HepG2 (cell line): ENCODE measurements around the gene MED13L. TPM values are rescaled to one million over a fixed set of nuclear protein-coding genes. Genes with fewer than 3 reads are reported as not detected.
A peak's percentile ranks its signal among the peaks of the same experiment; 100 is the strongest.

Source experiments
- ATAC-seq: fragments of 200-7000 bp; cut with Tn5 transposase; 3 replicates; pipeline ENCODE4 v1.9.1; 2020; ENCODE audit warnings: mild to moderate bottlenecking, moderate library complexity
- BruUV-seq: library from RNA; stranded (reverse); fragments of 400-500 nt; replicated peaks from 2 replicates; lab custom pipeline; 2021; lab: Mats Ljungman, UMichigan
- CTCF ChIA-PET: fragments of 300-600 bp; formaldehyde crosslinking; extraction: SDS; loops from one replicate; lab custom pipeline; 2021; ENCODE audit warnings: low total read pairs, inconsistent platforms, low intra/inter-chr PET ratio; lab: Yijun Ruan, JAX
- POLR2A ChIA-PET: fragments of 350-600 bp; sonication (Branson Sonifier 250); formaldehyde crosslinking; loops from one replicate; lab custom pipeline; 2020; ENCODE audit warnings: antibody characterized with exemption, inconsistent platforms; lab: Yijun Ruan, JAX
- DNase-seq: peaks from one replicate; pipeline ENCODE4 v3.0.0-alpha.2; 2015; ENCODE audit warnings: low spot score
- FAIRE-seq: peaks from 3 replicates; lab custom pipeline; 2011; peaks lifted over from hg19 to GRCh38; lab: Jason Lieb, UNC
- H2AFZ ChIP-seq: one replicate; pipeline ENCODE4 v1.6.1; 2011; ENCODE audit warnings: low read length, inconsistent platforms
- H3K27ac ChIP-seq: fragments of 300-600 bp; 3 replicates; pipeline ENCODE4 v1.8.0; 2011; ENCODE audit warnings: mixed run types, mild to moderate bottlenecking, mixed read lengths, low read length, inconsistent platforms; ENCODE audit not compliant: insufficient read depth; ENCODE audit errors: extremely low read length
- H3K27me3 ChIP-seq, 2 experiments: fragments of 200-600 bp in 1 of 2; 2 replicates in 1 of 2; 3 replicates in 1 of 2; pipeline versions ENCODE4 v1.6.0 to v1.8.0; 2011; ENCODE audit warnings: low read length in 2 of 2, mild to moderate bottlenecking in 2 of 2, moderate library complexity in 2 of 2, inconsistent platforms in 1 of 2; ENCODE audit not compliant: insufficient read depth in 2 of 2, control insufficient read depth in 1 of 2
- H3K36me3 ChIP-seq, 2 experiments: fragments of 200-600 bp in 1 of 2; replicated peaks in 1 of 2; 2 replicates in 1 of 2; 3 replicates in 1 of 2; pipeline versions ENCODE4 v1.5.1 to v1.8.0; 2011; ENCODE audit warnings: low read length in 2 of 2, inconsistent platforms in 1 of 2; ENCODE audit not compliant: insufficient read depth in 2 of 2, control insufficient read depth in 1 of 2
- H3K4me1 ChIP-seq: 2 replicates; pipeline ENCODE4 v1.5.1; 2012; ENCODE audit warnings: low read length, inconsistent platforms; ENCODE audit not compliant: insufficient read depth
- H3K4me2 ChIP-seq: 2 replicates; pipeline ENCODE4 v1.6.0; 2011; ENCODE audit warnings: low read depth, low read length, inconsistent platforms
- H3K4me3 ChIP-seq, 3 experiments: fragments of 200-600 bp in 1 of 3; sonication (generic), shearing (Covaris generic) in 1 of 3; replicated peaks in 1 of 3; 2 replicates each; pipeline ENCODE4 v1.5.1; 2011 to 2016; ENCODE audit warnings: low read length in 3 of 3, inconsistent platforms in 2 of 3, low read depth in 2 of 3, mild to moderate bottlenecking in 2 of 3, control low read depth in 1 of 3, mixed read lengths in 1 of 3; ENCODE audit not compliant: insufficient read depth in 1 of 3
- H3K79me2 ChIP-seq: one replicate; pipeline ENCODE4 v1.6.1; 2011; ENCODE audit warnings: low read length, inconsistent platforms; ENCODE audit not compliant: insufficient read depth
- H3K9ac ChIP-seq: 2 replicates; pipeline ENCODE4 v1.6.0; 2011; ENCODE audit warnings: mild to moderate bottlenecking, low read depth, low read length, inconsistent platforms; ENCODE audit not compliant: insufficient read depth
- H3K9me3 ChIP-seq: 2 replicates; pipeline ENCODE4 v1.5.1; 2012; ENCODE audit warnings: mild to moderate bottlenecking, low read length
- H4K20me1 ChIP-seq: 2 replicates; pipeline ENCODE4 v1.6.0; 2011; ENCODE audit warnings: inconsistent platforms, mild to moderate bottlenecking, low read length, moderate library complexity; ENCODE audit not compliant: insufficient read depth
- AKAP8 ChIP-seq: sonication (generic); formaldehyde crosslinking; IDR thresholded peaks from 2 replicates; pipeline ENCODE4 v1.5.1; 2020; ENCODE audit warnings: mild to moderate bottlenecking, missing genetic modification reagents
- FOXK2 ChIP-seq: fragments of 450-650 bp; IDR thresholded peaks from 2 replicates; pipeline ENCODE4 v1.6.1; 2016
- FOXM1 ChIP-seq: sonication (generic); formaldehyde crosslinking; IDR thresholded peaks from 2 replicates; pipeline ENCODE4 v1.5.0; 2020; ENCODE audit warnings: missing genetic modification reagents
- HCFC1 ChIP-seq: fragments of 150-350 bp; IDR thresholded peaks from 2 replicates; pipeline ENCODE4 v1.6.1; 2014; ENCODE audit warnings: low read depth, low read length
- KMT2B ChIP-seq: IDR thresholded peaks from 2 replicates; pipeline ENCODE4 v1.6.1; 2016; ENCODE audit warnings: missing genetic modification reagents, missing compliant biosample characterization
- NR1H2 ChIP-seq: sonication (generic); formaldehyde crosslinking; IDR thresholded peaks from 2 replicates; pipeline ENCODE4 v1.8.1; 2022; ENCODE audit warnings: low read depth, missing genetic modification reagents, borderline replicate concordance
- PHF20 ChIP-seq: sonication (generic); formaldehyde crosslinking; IDR thresholded peaks from 2 replicates; pipeline ENCODE4 v1.5.0; 2020; ENCODE audit warnings: mild to moderate bottlenecking, missing genetic modification reagents
- SMAD9 ChIP-seq: sonication (generic); formaldehyde crosslinking; IDR thresholded peaks from 2 replicates; pipeline ENCODE4 v1.5.1; 2020; ENCODE audit warnings: mild to moderate bottlenecking, missing genetic modification reagents
- SP2 ChIP-seq: sonication (generic); formaldehyde crosslinking; IDR thresholded peaks from 2 replicates; pipeline ENCODE4 v1.5.1; 2020; ENCODE audit warnings: mild to moderate bottlenecking, missing genetic modification reagents
- TOPORS ChIP-seq: sonication (generic); formaldehyde crosslinking; IDR thresholded peaks from 2 replicates; pipeline ENCODE4 v1.8.0; 2023; ENCODE audit warnings: mild to moderate bottlenecking, missing genetic modification reagents
- ZNF124 ChIP-seq: sonication (generic); formaldehyde crosslinking; IDR thresholded peaks from 2 replicates; pipeline ENCODE4 v1.4.0; 2020; ENCODE audit warnings: missing genetic modification reagents
- ZNF20 ChIP-seq: sonication (generic); formaldehyde crosslinking; IDR thresholded peaks from 2 replicates; pipeline ENCODE4 v1.4.0; 2020; ENCODE audit warnings: mild to moderate bottlenecking, moderate library complexity, missing genetic modification reagents
- ZNF530 ChIP-seq: sonication (generic); formaldehyde crosslinking; IDR thresholded peaks from 2 replicates; pipeline ENCODE4 v1.5.0; 2020; ENCODE audit warnings: low read depth, mild to moderate bottlenecking, missing genetic modification reagents
- ZNF629 ChIP-seq: sonication (generic); formaldehyde crosslinking; conservative IDR thresholded peaks from 2 replicates; pipeline ENCODE4 v1.5.0; 2020; ENCODE audit warnings: missing genetic modification reagents
- WGBS: methylation state at CpG from one replicate; pipeline ENCODE4 v1.1.6; 2017; ENCODE audit warnings: low lambda C conversion rate; 5-methylcytosine and 5-hydroxymethylcytosine counted together
- in situ Hi-C: cut with HindIII; loops from 2 replicates; pipeline ENCODE4 v1.10.0; 2017; ENCODE audit warnings: low pct_unique_long_range_greater_than_20kb; ENCODE audit not compliant: extremely low pct_ligation_motif_present
- intact Hi-C: fragments of 100-400 bp; cut with micrococcal nuclease; formaldehyde crosslinking; loops from one replicate; pipeline ENCODE4 v1.10.0; 2022; ENCODE audit not compliant: unreplicated experiment
- polyA plus RNA-seq, 8 experiments: library from polyadenylated mRNA; depleted of rRNA in 3 of 8; stranded (reverse) in 7 of 8; unstranded in 1 of 8; fragments of >200 nt; fragmentation: Illumina TruSeq in 4 of 8; extraction: Trizol in 4 of 8; gene quantifications; 2 replicates each; pipeline versions ENCODE4 v1.2.1 to v1.2.3, GENCODE V29; 2011 to 2016; ENCODE audit warnings: low read depth in 4 of 8, missing spikeins in 1 of 8, mixed read lengths in 1 of 8; ENCODE audit not compliant: insufficient read depth in 1 of 8
- total RNA-seq, 5 experiments: library from RNA; depleted of rRNA; stranded (reverse); fragments of >200 nt; fragmentation: Illumina TruSeq; extraction: Trizol; gene quantifications; 2 replicates each; pipeline ENCODE4 v1.2.3, GENCODE V29; 2016; ENCODE audit warnings: low read depth in 1 of 5
- TF ChIP-seq, protein P1 (sequence below): sonication (generic); formaldehyde crosslinking; IDR thresholded peaks from 2 replicates; pipeline ENCODE4 v1.5.0; 2020; ENCODE audit warnings: missing genetic modification reagents, mild to moderate bottlenecking, borderline replicate concordance
- TF ChIP-seq, protein P2 (sequence below): sonication (generic); formaldehyde crosslinking; IDR thresholded peaks from 2 replicates; pipeline ENCODE4 v1.5.0; 2020; ENCODE audit warnings: mild to moderate bottlenecking, low read depth, missing genetic modification reagents, borderline replicate concordance
- TF ChIP-seq, protein P3 (sequence below): sonication (generic); formaldehyde crosslinking; IDR thresholded peaks from 2 replicates; pipeline ENCODE4 v1.4.0; 2020; ENCODE audit warnings: low read depth, missing genetic modification reagents

Gene MED13L
- total and polyA plus RNA-seq, 2 of the 13 experiments (the other 11 are each of a cell fraction or from before 2014, with no cell fraction given) = 24.8 to 38.9 TPM

DNA sequence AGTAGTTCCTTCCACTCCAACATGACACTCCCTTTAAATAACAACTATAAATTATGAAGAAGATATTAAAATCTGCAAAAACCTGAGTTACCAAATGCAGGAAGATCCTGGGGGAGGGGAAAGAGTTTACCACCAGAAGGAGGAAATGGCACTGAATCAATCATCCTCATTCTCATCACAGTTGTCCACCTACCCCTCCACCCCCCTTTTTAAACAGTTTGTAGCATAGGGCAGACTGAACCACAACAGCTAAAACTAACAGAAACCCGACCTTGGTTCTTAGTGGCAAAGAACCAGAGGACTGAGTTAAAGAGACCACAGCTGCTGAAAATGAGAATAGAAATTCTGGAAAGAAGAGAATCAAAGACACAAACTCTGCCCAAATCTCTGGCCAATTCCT lies 189.5 kb downstream of the MED13L start:
- WGBS = 12% methylated on average over 1 of the region's 1 CpG
- TF ChIP-seq, protein P1, sequence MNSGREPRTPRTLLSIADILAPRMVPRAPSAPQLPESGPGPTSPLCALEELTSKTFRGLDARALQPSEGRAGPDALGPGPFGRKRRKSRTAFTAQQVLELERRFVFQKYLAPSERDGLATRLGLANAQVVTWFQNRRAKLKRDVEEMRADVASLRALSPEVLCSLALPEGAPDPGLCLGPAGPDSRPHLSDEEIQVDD = no peak
- TF ChIP-seq KMT2B (no peak), FOXM1 (no peak)
- H3K9me3 ChIP-seq = no peaks in the 10 kb centered on the region
- BruUV-seq = no TSS peak
- in situ Hi-C loops (no loop called here), intact Hi-C loops (loop anchor here (5.0 kb wide), 1 partner anchor 44 kb away; no protein-coding TSS in a partner anchor)
- no peaks in the 10 kb centered on the region; a peak in 1 of 5 replicates for H3K36me3 ChIP-seq
- H3K27me3 ChIP-seq = no peaks in the 10 kb centered on the region; a peak in 1 of 5 replicates
- ChIA-PET CTCF (no interaction called here), POLR2A (no interaction called here)
- H3K9ac ChIP-seq = no peak overlapping the region
- no peaks in the 10 kb centered on the region for H4K20me1 ChIP-seq
- ATAC-seq = peak; percentile 41; the same call in 1 of the 3 replicates
- peak; percentile 19 for DNase-seq
- no peak overlapping the region for H3K4me2 ChIP-seq
- H3K27ac ChIP-seq = no peak overlapping the region
- no peak overlapping the region for H2AFZ ChIP-seq
- no peaks in the 10 kb centered on the region for H3K79me2 ChIP-seq
- FAIRE-seq = no peak
- H3K4me1 ChIP-seq = peaks cover 30% of the 10 kb centered on the region
- no peak overlapping the region for H3K4me3 ChIP-seq

DNA sequence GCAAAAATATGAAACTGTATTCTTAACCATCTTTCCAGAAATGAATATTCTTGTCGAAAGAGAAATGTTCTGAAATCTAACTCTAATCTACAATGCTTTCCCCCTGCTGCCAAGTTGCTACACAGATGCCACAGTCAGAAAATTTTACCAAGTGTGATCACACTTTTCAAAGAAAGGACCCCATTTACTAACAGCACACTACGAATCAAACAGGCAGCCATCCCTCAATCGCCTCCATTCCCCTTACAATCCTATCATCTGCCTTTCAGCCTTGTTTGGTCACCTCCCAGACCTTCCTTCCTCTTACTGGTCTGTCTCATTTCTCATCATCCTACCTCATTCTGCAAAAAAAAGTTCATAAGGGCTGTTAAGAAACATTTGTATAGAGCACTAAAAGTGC lies 190.1 kb downstream of the MED13L start:
- H3K36me3 ChIP-seq = no peaks in the 10 kb centered on the region; a peak in 1 of 5 replicates
- intact Hi-C loops (loop anchor here (5.0 kb wide), 1 partner anchor 45 kb away; no protein-coding TSS in a partner anchor), in situ Hi-C loops (no loop called here)
- 97% methylated on average over 3 of the region's 3 CpGs for WGBS
- ATAC-seq (no peak), FAIRE-seq (no peak), DNase-seq (no peak)
- ChIA-PET CTCF (no interaction called here), POLR2A (no interaction called here)
- no peak overlapping the region for H3K27ac ChIP-seq
- H3K9me3 ChIP-seq = no peaks in the 10 kb centered on the region
- no TSS peak for BruUV-seq
- H4K20me1 ChIP-seq = no peaks in the 10 kb centered on the region
- H3K27me3 ChIP-seq = no peaks in the 10 kb centered on the region; a peak in 1 of 5 replicates
- H2AFZ ChIP-seq = no peak overlapping the region
- no peak overlapping the region for H3K4me2 ChIP-seq
- H3K4me3 ChIP-seq = no peak overlapping the region
- no peaks in the 10 kb centered on the region for H3K79me2 ChIP-seq
- peaks cover 30% of the 10 kb centered on the region for H3K4me1 ChIP-seq
- H3K9ac ChIP-seq = no peak overlapping the region
- TF ChIP-seq ZNF530 (CRISPR knock-in tag) (no peak), KMT2B (no peak), HCFC1 (no peak), AKAP8 (CRISPR knock-in tag) (no peak), SP2 (CRISPR knock-in tag) (no peak), FOXK2 (no peak), PHF20 (CRISPR knock-in tag) (no peak), ZNF629 (no peak), ZNF124 (CRISPR knock-in tag) (no peak), NR1H2 (CRISPR knock-in tag) (no peak), SMAD9 (CRISPR knock-in tag) (no peak), ZNF20 (CRISPR knock-in tag) (no peak), TOPORS (CRISPR knock-in tag) (no peak)
- TF ChIP-seq, protein P2, sequence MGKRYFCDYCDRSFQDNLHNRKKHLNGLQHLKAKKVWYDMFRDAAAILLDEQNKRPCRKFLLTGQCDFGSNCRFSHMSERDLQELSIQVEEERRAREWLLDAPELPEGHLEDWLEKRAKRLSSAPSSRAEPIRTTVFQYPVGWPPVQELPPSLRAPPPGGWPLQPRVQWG (CRISPR knock-in tag) = no peak
- TF ChIP-seq, protein P3, sequence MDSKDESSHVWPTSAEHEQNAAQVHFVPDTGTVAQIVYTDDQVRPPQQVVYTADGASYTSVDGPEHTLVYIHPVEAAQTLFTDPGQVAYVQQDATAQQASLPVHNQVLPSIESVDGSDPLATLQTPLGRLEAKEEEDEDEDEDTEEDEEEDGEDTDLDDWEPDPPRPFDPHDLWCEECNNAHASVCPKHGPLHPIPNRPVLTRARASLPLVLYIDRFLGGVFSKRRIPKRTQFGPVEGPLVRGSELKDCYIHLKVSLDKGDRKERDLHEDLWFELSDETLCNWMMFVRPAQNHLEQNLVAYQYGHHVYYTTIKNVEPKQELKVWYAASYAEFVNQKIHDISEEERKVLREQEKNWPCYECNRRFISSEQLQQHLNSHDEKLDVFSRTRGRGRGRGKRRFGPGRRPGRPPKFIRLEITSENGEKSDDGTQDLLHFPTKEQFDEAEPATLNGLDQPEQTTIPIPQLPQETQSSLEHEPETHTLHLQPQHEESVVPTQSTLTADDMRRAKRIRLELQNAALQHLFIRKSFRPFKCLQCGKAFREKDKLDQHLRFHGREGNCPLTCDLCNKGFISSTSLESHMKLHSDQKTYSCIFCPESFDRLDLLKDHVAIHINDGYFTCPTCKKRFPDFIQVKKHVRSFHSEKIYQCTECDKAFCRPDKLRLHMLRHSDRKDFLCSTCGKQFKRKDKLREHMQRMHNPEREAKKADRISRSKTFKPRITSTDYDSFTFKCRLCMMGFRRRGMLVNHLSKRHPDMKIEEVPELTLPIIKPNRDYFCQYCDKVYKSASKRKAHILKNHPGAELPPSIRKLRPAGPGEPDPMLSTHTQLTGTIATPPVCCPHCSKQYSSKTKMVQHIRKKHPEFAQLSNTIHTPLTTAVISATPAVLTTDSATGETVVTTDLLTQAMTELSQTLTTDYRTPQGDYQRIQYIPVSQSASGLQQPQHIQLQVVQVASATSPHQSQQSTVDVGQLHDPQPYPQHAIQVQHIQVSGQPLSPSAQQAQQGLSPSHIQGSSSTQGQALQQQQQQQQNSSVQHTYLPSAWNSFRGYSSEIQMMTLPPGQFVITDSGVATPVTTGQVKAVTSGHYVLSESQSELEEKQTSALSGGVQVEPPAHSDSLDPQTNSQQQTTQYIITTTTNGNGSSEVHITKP (CRISPR knock-in tag) = no peak
